Heart left ventricle (tissue), 13 donors: ENCODE results near the gene RNF103.

Experiments
- POLR2A ChIP-seq, 2 donors: fragments of 450-650 bp; IDR thresholded peaks; one replicate each; pipeline ENCODE4 v1.6.1; 2017; ENCODE audit warnings: antibody characterized with exemption in 2 of 2, mild to moderate bottlenecking in 2 of 2, moderate library complexity in 2 of 2
- TF ChIP-seq, protein P1 (sequence below), 12 donors: fragments of 200-600 bp; sonication (generic) in 4 of 12; IDR thresholded peaks; one replicate each; pipeline versions ENCODE4 v1.5.0 to v1.8.0; 2018 to 2022; ENCODE audit warnings: antibody characterized with exemption in 12 of 12, mild to moderate bottlenecking in 5 of 12
- donor health status: ischemic (EF 13 %, LVEDD 7.1; RV severe dilation, severe dysfunction).
- donor health status: DM: no; HTN: yes; CAD: no.
- donor health status: DM: no; HTN: no; CAD: no.
- donor health status: ischemic (EF 25% LVEDD 6.9; RV normal size, moderate dysfunction).
- donor health status: ischemic (EF 25% LVEDD 5.7; RV mildly dilated, moderate dysfunction).
- donor health status: ischemic (EF 35%, LVEDD 5.7; RV mildly dilated, moderate dysfunction).
- donor health status: nonischemic (EF 11% LVEDD 7.7; RV severe dilation, severe dysfunction).
- donor health status: DM: yes; HTN: yes; CAD: no.
- donor health status: PGD.
- donor health status: ischemic (EF 29% LVEDD 5.4; RV normal size, mild dysfunction).
- donor health status: nonischemic (EF 23%, LVEDD 6.1; RV moderate dilation, normal function).

DNA sequence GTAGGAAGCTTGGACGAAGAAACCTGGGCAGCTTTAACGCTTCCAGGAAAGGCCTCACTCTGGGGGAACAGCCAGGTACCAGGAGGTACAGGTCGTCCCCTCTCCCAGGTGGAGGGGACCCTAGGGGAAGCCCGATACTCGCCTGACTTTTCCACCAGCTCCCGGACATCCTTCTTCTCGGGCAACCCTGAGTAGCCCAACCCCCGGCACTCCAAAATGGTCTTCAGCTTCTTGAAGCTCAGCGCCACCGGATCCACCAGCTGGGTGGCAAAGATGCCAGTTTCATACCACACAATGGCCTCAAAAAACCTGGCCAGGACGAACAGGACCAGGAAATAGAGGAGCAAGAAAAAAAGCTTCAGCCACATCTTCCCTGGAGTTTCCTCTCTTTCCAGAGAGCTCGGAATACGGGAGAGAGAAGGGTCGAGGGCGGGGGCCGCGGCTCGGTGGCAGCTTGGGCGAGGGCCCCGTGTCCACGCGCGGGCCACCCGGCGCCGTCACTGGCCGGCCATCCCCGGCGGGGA is 1.1 kb downstream of the RNF103 start:
- TF ChIP-seq, protein P1, sequence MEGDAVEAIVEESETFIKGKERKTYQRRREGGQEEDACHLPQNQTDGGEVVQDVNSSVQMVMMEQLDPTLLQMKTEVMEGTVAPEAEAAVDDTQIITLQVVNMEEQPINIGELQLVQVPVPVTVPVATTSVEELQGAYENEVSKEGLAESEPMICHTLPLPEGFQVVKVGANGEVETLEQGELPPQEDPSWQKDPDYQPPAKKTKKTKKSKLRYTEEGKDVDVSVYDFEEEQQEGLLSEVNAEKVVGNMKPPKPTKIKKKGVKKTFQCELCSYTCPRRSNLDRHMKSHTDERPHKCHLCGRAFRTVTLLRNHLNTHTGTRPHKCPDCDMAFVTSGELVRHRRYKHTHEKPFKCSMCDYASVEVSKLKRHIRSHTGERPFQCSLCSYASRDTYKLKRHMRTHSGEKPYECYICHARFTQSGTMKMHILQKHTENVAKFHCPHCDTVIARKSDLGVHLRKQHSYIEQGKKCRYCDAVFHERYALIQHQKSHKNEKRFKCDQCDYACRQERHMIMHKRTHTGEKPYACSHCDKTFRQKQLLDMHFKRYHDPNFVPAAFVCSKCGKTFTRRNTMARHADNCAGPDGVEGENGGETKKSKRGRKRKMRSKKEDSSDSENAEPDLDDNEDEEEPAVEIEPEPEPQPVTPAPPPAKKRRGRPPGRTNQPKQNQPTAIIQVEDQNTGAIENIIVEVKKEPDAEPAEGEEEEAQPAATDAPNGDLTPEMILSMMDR (IDR thresholded peaks at IDR 0.05): no peak
- TF ChIP-seq POLR2A (IDR thresholded peaks at IDR 0.05): no peak
